Measurements from ENCODE around the gene HOXA3. TPM values are rescaled to one million over a fixed set of nuclear protein-coding genes. Genes with fewer than 3 reads are reported as not detected.
A peak's percentile ranks its signal among the peaks of the same experiment; 100 is the strongest.

The HOXA3 gene
- total and polyA plus RNA-seq, 8 donors: 0.87 to 42.6 (median 5.0) TPM

- Histone ChIP-seq H3K4me3 (no peak overlapping the region), H3K9me3 (no peaks in the 10 kb centered on the region), H3K36me3 (no peaks in the 10 kb centered on the region), H3K27ac (no peak overlapping the region), H3K27me3 (peaks cover 54 to 100% (median 95%) of the 10 kb centered on the region in 3 donors), H3K4me1 (peaks cover 40 to 61% (median 54%) of the 10 kb centered on the region in 4 donors)
- intact Hi-C loops (cut with DNase I; ENCODE audit: low total_unique reads): no loop called here
- TF ChIP-seq POLR2A (IDR thresholded peaks at IDR 0.05) (no peak), POLR2AphosphoS5 (IDR thresholded peaks at IDR 0.05) (no peak), EP300 (IDR thresholded peaks at IDR 0.05) (no peak)
- TF ChIP-seq, protein P1, sequence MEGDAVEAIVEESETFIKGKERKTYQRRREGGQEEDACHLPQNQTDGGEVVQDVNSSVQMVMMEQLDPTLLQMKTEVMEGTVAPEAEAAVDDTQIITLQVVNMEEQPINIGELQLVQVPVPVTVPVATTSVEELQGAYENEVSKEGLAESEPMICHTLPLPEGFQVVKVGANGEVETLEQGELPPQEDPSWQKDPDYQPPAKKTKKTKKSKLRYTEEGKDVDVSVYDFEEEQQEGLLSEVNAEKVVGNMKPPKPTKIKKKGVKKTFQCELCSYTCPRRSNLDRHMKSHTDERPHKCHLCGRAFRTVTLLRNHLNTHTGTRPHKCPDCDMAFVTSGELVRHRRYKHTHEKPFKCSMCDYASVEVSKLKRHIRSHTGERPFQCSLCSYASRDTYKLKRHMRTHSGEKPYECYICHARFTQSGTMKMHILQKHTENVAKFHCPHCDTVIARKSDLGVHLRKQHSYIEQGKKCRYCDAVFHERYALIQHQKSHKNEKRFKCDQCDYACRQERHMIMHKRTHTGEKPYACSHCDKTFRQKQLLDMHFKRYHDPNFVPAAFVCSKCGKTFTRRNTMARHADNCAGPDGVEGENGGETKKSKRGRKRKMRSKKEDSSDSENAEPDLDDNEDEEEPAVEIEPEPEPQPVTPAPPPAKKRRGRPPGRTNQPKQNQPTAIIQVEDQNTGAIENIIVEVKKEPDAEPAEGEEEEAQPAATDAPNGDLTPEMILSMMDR (IDR thresholded peaks at IDR 0.05): no peak
- 21 to 26% (median 24%) methylated on average over 18 of the region's 18 CpGs for whole genome bisulfite sequencing, 5 donors
- no peak for DNase-seq
These were observed 45.0 kb upstream of the HOXA3 start for GRCh38 chr7:27197137-27198042.

GRCh38 chr7:27196287-27196767, 43.9 kb upstream of the HOXA3 start:
- Histone ChIP-seq H3K27ac (no peak overlapping the region), H3K4me3 (no peak overlapping the region), H3K9me3 (no peaks in the 10 kb centered on the region), H3K36me3 (no peaks in the 10 kb centered on the region), H3K27me3 (peaks cover 58 to 100% (median 95%) of the 10 kb centered on the region in 3 donors), H3K4me1 (peaks cover 39 to 57% (median 51%) of the 10 kb centered on the region in 4 donors)
- 2 to 5% (median 3%) methylated on average over 6 of the region's 6 CpGs for WGBS, 5 donors
- TF ChIP-seq POLR2AphosphoS5 (IDR thresholded peaks at IDR 0.05) (peak in 1 of 3 donors; percentile 48), EP300 (IDR thresholded peaks at IDR 0.05) (no peak), POLR2A (IDR thresholded peaks at IDR 0.05) (no peak)
- TF ChIP-seq, protein P1 (IDR thresholded peaks at IDR 0.05): peak in 5 of 7 experiments; percentile 46 to 78 (median 57)
- DNase-seq: peak; percentile 83 to 91
- intact Hi-C loops (cut with DNase I; ENCODE audit: low total_unique reads): no loop called here

GRCh38 chr7:27194686-27195379, 42.5 kb upstream of the HOXA3 start:
- 27 to 38% (median 34%) methylated on average over 9 of the region's 9 CpGs for WGBS, 5 donors
- no peak for DNase-seq
- H3K4me1 ChIP-seq: peaks cover 24 to 42% (median 38%) of the 10 kb centered on the region in 4 donors
- no peaks in the 10 kb centered on the region for H3K36me3 ChIP-seq
- intact Hi-C loops (cut with DNase I; ENCODE audit: low total_unique reads): no loop called here
- H3K27me3 ChIP-seq: peaks cover 59 to 100% (median 95%) of the 10 kb centered on the region in 3 donors
- H3K9me3 ChIP-seq: no peaks in the 10 kb centered on the region
- TF ChIP-seq POLR2A (IDR thresholded peaks at IDR 0.05) (no peak), EP300 (IDR thresholded peaks at IDR 0.05) (no peak), POLR2AphosphoS5 (IDR thresholded peaks at IDR 0.05) (no peak)
- TF ChIP-seq, protein P1 (IDR thresholded peaks at IDR 0.05): no peak
- no peak overlapping the region for H3K4me3 ChIP-seq
- H3K27ac ChIP-seq: no peak overlapping the region

GRCh38 chr7:27194002-27194352, 41.6 kb upstream of the HOXA3 start:
- TF ChIP-seq, protein P1 (IDR thresholded peaks at IDR 0.05): no peak
- TF ChIP-seq POLR2A (IDR thresholded peaks at IDR 0.05) (no peak), EP300 (IDR thresholded peaks at IDR 0.05) (no peak), POLR2AphosphoS5 (IDR thresholded peaks at IDR 0.05) (no peak)
- no peaks in the 10 kb centered on the region for H3K36me3 ChIP-seq
- no peak for DNase-seq
- intact Hi-C loops (cut with DNase I; ENCODE audit: low total_unique reads): no loop called here
- H3K27me3 ChIP-seq: peaks cover 60 to 100% (median 97%) of the 10 kb centered on the region in 3 donors
- H3K4me1 ChIP-seq: peaks cover 22 to 43% (median 37%) of the 10 kb centered on the region in 4 donors
- no peak overlapping the region for H3K4me3 ChIP-seq
- H3K9me3 ChIP-seq: no peaks in the 10 kb centered on the region
- H3K27ac ChIP-seq: no peak overlapping the region
- 30 to 39% (median 35%) methylated on average over 2 of the region's 2 CpGs for WGBS, 5 donors
